ENCODE data around the gene ARHGAP6.
A peak's percentile ranks its signal among the peaks of the same experiment; 100 is the strongest.

Gene ARHGAP6

DNA sequence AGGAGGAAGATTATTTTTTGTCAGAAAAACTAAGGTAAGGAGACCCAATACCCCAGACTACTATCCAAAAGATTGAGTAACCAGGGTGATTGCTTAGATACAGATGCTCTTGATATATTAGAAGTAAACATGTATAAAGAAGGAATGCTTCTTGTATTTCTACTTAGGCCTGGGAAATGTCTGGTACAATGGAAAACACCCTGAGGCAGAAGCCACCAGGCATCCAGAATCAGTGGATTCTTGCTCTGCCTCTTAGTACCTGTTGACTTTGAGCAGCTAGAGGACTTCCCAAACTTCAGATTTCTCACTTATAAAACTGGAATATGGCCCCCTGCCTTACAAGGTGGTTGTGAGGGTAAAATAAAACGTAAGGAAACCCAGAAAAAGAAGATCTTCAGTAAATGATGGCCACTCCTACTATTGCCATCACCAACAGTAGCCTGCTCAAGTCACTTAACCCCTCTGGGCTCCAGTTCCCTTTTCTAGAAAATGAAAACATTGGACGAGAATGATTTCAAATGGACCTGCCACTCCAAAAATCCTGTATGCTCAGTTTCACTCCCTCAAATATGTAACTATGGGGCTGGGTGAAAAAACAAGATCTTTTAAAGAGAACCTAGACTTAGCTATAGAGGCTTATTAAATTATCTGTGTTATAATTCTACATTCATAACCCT, 315.9 kb downstream of the ARHGAP6 start:
- H3K4me3 ChIP-seq (ENCODE audit: low read length) = no peak overlapping the region
- no peak for TF ChIP-seq CTCF (conservative IDR thresholded peaks at IDR 0.05; ENCODE audit: low read length)
- DNase-seq (ENCODE audit: low read depth) = no peak

- no peak overlapping the region for H3K4me3 ChIP-seq (ENCODE audit: low read length)
- no peak for TF ChIP-seq CTCF (conservative IDR thresholded peaks at IDR 0.05; ENCODE audit: low read length)
- DNase-seq (ENCODE audit: low read depth) = no peak
Measured at GRCh38 chrX:11349020-11349419, 316.7 kb downstream of the ARHGAP6 start.

- TF ChIP-seq CTCF (conservative IDR thresholded peaks at IDR 0.05; ENCODE audit: low read length) = no peak
- DNase-seq (ENCODE audit: low read depth) = no peak
Measured at GRCh38 chrX:11347300-11347699, 318.4 kb downstream of the ARHGAP6 start.

GRCh38 chrX:11346121-11346682, 319.5 kb downstream of the ARHGAP6 start:
- no peak for DNase-seq (ENCODE audit: low read depth)
- no peak overlapping the region for H3K4me3 ChIP-seq (ENCODE audit: low read length)
- TF ChIP-seq CTCF (conservative IDR thresholded peaks at IDR 0.05; ENCODE audit: low read length) = no peak

More at GRCh38 chrX:11347300-11347699, 318.4 kb downstream of the ARHGAP6 start:
- no peak overlapping the region for H3K4me3 ChIP-seq (ENCODE audit: low read length)

DNA sequence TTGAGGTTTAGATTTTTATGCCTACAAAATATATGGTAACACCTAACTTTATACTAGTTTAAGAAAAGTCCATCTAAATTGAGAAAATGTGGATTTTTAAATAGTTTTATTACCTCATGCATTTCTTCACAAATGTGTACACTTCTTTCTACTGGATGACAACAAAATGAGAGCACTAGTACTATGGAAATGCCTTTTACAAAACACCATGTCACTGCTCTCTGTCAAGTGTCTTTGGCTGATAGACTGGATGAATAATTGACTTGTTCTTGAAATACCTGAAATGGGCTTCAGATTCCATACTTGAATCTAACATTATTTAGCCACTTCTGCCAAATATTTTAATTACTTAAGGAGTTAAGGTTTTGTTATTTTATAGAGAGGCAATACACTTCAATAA, 323.0 kb downstream of the ARHGAP6 start:
- H3K4me3 ChIP-seq (ENCODE audit: low read length) = no peak overlapping the region
- DNase-seq (ENCODE audit: low read depth) = no peak
- no peak for TF ChIP-seq CTCF (conservative IDR thresholded peaks at IDR 0.05; ENCODE audit: low read length)

DNA sequence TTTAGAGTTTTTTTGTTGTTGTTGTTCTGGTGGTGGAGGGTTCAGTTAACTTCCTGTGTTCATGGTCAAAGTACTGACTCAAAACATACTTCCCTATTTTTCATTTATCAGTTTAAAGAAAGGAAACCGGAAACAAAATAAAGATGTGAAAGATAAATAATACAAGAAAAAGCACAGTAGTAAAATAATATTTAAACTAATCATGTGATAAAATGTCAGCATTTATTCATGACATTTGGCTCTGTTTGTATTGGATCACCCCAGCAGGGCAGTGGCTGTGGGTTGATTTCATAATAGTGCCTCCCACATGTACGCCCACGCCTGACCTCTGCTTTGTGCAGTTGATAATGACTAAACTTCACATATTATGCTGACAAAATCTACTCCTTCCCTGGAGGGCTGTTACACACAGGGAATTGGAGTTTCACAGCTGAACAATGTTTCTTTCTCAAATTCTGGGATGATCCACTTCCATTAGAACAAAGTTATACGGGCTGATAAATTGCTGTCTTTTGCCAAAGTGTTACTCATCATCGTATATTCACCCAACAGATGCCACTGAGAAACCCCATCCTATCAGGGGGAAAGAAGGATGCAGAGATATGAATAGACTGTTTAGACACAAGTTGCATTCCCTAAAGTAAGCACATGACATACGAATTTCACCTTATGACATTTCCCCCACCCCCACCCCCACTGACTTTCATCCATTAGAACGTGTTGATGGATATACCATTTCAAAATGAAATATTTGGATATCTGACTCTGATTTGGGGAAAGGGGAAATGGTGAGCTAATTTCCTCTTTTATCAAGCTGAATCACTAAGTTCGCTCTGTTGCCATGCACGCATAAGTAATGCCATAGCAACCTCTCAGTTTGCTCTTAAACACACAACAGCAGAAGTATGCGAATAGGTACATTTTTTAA, 324.2 kb downstream of the ARHGAP6 start:
- TF ChIP-seq CTCF (conservative IDR thresholded peaks at IDR 0.05; ENCODE audit: low read length) = no peak
- H3K4me3 ChIP-seq (ENCODE audit: low read length) = no peak overlapping the region
- DNase-seq (ENCODE audit: low read depth) = peak; percentile 71
